ENCODE measurements around the gene RIC3.

RIC3 gene

DNA sequence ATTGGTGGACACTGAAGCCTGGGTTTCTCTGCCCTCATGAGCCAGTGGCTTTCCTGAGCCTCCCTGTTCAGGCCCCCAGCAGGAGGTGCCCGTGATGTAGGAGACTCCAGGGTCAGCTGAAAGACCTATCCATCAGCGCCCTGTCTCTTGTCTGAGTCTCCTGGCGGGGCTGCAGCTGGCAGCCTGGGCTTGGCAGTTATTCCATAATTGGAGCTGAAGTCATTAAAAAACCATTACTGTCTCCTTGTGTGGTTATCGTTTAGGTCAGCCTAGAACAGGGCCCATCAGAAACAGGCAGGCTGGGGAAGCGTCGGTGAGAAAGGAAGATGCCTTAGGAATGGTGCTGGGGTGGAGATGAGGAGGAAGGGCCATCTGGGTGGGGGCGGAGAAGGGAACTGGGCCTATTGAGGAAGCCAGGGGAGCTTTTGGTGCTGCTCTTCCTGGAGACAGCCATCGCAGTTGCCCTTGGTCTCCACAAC, 82.8 kb downstream of the RIC3 start:
- no peak for DNase-seq

DNA sequence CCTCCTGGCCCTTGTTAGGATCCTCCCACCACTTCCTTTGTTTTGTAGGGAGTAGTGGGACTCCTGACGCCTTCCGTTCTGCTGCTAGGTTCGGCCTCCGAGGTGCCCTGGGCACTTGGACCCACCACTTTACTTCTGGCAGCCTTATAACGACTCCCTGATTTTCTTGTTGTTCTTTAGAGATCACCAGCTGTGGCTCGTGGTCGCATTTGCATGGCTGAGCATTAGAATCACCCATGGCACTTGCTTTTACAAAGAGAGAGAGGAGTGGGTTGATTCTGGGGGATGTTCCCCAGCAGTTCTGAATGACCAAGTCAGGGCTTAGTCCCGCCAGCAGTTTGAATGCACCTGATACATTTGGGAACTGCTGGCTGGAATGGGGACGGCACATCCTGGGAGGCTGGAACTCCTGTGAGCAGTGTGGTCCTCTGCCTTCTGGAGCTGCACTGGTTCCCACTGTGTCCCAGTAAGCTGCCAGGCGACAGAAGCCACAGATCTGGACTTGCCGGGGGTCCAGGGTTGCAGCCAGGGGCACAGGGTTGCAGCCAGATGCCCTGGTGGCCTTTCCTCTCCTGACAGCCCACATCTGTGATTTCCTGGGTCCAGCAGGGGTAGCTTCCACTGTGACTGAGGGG, 83.7 kb downstream of the RIC3 start:
- DNase-seq: no peak

DNA sequence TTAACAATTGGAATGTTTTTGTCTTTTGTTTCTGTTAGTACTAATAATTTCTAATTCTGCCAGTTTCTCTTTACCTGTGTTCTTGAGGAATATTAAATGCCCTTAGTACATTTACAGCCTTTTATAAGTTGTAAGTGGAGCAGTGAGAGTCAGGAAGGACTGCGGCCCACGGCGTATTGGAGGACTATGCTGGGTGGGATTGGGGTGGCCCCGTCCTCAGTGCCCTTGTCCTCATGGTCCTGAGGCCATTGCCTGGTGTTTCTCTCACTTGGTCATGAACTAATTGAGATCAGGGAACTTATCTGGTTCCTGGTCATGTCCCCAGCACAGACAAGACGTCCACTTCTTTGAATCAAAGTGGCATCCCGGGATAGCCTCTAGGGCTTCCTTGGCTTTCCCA, 84.5 kb downstream of the RIC3 start:
- DNase-seq: no peak

DNA sequence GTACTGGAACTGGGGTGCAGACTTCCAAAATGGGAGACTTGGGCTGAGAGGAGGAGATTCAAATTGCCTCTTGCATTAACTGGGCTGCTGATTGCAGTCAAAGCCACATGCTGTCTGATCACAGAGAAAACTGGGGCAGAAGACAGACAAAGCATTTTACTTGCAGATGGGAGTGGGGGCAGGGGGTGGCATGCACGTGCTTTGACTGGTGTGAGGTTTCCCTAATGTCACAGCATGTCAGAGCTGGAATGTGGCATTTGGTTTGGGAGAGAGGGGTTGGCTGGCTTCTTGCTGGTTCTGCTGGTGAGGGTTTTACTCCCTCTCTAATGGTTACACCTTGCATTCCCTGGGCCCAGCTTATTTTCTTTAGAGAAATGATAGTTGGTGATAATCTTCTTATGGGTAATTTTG, 84.9 kb downstream of the RIC3 start:
- no peak for DNase-seq

DNA sequence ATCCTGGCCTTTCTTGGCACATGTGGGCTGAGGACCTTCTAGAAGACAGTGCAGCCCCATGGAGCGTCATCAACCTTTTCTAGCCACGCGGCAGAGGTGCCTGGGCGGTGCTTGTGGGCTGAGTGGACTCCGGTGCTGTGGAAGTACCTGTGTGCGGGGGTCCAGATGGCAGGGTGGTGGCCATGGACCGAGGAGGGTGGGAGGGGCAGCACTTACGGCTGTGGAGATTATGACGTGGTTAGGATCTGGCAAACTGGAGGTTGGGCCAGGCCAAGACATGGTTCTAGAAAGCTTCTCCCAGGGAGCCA, 85.8 kb downstream of the RIC3 start:
- no peak for DNase-seq

DNA sequence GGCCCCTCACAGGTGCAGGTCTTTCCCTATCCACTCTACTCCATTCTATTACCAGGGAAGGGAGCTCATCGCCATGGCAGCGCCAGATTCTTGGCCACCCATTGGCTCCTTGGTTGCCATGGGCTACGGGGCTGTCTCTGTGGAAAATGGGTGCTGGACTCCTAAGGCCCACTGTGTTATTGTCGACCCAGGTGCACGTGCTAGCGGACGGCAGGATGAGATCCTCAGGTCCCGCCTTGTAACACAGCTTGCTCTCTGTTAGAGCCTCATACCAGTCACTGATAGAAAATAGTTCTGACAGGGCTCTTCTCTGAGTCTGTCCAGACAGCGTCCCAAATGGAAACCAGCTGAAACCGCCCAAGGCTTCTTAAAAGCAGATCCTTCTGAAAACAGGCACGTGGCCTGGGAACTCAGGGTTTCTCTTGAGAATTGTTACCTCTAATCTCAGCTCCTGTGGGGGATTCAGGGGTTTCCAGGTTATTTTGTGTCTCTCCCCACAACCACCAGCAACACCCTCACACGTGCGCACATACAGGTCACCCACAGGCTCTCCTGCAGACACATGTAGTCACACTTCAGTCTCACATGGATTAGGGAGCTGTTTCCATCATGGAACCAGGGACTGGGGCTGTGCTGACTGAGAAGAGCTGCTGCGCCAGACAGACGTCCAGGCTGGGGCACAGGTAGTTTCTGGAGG, 86.3 kb downstream of the RIC3 start:
- DNase-seq: no peak

DNA sequence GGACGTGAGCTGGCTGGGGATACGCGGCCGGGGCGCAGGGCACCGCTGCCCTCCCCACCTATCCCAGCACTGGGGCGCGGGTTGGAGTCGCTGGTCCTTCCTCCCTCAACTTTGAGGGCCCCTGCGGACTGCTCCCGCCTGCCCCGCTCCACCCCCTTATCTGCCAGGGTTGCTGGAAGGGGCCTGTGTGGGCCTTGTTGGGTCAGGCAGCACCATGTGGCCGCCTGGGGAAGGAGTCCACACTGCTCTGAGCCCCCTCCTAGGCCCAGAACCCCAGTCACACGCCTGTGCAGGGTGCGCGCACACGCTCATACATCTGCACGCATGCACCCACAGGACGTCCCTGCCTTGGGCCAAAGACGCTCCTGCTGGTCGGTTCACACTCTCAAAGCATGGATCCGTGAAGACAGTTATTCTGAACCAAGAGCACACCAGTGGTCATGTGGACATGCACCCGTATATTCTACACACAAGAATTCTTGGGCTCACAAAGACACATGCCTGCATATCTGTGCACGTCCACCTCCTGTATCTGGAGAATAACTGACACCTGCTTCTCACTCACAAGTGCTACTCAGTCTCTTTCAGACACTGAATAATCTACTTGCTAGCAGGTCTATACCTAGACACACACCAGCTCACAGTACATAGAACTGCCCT, 87.1 kb downstream of the RIC3 start:
- DNase-seq: no peak

DNA sequence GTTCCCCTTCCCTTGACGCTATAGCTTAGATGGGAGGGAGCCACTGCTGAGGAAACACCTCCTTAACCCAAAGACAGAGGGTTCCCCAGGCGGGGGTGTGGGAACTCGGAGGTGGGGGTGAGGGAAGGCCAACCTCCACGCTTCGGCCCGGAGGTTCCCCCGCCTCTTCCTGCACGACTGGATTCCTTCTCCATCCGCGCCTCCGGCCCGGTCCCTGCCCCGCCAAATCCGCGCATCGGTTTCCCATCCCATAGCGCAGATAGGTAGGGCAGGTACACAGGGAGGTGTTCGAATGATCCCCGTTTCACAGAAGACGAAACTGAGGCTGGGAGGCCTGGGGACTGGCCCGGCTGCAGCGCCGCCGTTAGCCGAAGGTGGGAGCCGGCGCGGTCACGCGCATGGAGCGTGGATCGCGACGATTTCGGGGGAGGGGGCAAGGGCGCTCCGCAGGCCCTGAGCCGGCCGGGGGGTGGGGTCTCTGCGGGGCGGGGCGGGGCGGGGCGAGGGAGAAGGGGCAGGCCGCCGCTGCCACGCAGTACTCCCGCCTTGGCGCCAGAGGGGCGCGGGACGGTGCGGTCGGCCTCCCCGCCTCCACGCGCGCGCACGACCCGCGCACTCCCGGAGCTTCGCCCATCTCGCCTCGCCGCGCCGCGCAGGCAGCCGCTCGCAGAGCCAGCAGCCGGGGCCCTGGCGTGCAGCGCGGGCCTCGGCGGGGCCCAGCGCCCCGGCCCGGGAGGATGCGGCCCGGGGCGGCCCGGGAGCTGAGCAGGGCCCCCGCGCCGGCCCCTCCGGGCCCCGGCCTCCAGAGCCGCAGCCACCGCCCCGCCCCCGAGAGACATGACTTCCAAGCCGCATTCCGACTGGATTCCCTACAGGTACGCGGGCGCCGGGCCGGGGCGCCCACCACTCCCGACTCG, 87.9 kb downstream of the RIC3 start, which contains the start of gene TUB:
TUB (plus strand) TSS at position 538 of the 917 bp plus-strand sequence; CDS start at position 838, 300 bp downstream.
- no peak for DNase-seq

DNA sequence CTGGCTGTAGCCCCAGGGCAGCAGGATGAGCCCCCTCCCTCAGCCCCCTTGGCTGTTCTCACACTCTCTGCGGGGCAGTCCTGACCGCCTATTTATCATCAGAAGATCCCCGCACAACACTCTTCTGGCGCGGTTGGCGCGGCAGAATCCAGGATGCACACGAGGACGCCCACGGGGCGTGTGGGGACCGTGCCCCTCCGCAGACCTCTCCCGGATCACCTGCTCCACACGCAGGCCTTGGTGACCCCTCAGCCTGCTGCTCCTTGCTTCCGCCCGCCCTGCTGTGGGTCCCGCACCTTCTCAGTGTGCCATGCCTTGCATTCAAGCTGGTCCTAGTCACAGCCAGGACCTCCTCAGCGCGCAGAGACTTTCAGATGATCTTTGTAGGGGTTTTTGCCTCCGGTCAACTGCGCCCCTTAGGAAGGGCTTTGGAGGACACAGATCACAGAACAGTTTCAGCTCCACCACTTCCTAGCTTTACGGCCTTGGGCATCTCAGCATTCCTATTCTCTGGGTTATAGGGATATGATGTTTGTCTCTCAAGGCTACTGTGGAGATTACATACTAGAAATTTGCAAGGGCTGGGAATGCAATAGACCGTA, 88.7 kb downstream of the RIC3 start:
- DNase-seq: no peak

DNA sequence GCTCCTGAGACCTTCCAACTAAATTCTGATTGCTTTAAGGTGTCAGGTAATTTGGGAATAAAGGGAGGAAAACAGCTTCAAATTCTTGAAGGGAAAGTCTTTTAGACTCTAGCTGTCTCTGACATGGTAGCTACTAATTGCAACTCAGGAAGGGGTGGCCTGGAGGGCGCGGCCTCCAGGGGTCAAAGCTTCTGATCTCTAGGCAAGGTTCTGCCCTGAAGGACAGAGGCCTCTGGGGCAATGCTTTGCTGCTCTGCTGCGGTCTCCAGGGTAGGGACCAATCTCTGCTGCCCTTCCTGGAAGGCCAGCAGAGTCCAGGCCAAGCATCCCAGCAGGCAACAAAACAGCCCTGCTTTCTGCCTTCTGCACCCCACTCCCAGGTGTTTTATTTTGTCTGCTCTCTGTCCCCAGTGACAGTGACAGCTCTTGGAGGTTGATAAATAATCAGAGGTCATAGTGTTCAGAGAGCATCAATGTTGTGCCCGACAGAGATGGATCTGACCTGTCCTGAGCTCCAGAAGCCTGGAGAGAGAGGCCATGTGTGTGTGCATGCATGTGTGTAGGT, 89.6 kb downstream of the RIC3 start:
- DNase-seq: no peak

DNA sequence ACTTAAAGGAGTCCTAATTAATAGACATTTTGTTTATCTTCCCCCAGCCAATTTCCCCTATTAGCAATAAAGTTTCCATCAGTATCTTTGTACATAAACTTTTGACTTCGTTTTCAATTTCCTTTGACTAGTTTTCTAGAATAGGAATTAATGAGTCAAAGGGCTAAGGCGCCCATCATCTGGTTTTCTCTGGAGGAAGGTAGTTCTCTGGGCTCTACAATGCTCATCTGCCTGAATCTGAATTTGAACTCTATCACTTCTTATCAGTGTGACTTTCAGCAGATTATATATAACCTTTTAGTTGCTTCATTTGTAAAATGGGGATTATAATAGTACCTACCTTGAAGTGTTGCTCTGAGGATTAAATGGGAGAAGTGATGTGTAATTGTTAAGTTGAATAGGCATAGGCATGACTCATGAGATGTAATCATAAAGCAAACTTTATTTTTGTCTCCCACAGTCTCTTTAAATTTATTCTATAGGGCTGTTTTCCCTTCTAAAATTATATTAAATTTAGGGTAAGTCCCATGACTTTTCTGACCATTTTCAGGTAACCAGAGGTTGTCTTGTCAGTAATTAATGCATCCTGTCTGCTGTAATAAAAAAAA, 93.6 kb downstream of the RIC3 start:
- no peak for DNase-seq

DNA sequence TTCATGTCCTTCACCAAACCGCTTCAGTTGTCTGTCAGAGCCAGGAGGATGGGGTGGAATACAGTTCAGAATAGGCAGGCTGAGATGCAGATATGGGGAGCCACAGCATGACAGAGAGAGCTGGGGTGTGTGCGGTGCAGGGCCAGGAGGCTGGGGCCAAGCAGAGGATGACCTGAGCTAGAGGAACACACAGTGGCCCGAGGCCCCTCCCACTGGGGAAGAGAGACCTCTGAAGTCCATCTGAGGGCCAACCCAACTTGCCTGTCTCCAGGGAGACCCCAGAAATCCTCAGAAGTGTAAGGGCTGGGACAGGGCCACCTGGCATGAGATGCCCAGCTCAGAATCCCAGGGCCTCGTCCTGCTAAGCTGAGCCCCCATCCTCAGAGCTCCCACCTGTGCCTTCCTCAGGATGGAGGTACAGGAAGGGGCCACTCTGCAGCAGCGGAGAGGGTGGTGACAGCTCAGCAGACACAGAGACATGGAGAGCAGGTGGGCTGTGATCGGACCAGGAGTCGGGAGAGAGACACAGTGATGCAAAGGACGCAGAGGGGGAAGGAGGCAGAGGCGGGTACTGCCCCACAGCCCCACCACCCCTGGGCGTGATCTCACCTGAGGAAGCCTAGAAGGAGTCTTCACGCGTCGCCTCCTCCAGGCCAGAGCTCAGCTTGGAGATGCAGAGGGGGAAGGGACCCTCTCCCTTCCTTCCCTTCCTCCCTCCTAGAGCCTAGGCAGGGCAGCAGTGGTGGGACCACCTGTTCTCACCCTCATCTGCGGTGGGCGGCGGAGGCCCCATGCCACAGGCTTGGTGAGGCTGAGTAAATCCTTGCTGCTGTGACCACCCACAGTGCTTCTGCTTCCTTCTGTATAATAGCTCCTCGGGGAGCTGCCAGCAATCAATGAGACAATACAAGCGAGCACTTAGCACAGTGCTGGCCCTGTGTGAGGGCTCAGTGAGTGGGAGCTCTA, 96.9 kb downstream of the RIC3 start:
- no peak for DNase-seq

DNA sequence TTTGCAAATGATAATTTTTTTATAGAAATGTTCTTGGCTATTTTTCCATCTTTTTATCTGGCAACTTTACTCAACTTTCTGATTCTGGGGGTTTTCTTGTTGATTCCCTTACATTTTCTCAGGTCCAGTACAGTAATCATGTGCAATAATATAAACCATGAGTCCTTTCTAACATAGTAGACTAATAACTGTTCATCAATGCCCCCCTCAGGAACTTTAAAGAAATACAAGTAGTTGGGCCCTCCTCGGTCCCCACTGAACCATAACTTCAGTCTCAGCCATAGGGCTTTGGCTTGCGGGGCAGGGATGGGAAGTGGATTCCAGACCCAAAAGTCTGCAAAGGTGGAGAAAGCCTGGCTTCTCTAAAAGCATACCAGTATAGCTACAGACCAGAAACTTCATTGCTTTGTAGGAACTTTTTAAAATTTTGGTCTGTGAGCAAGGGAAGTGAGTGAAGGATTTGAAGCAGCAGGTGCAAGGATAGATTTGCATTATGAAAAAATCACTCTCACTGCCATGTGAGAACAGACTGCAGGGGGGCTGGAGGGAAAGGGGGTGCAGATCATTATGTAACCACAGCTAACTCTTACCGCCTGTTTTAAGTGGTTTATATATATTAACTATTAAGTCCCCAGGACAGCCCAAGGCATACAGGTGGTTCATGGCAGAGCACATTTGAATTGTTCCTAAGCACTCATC, 98.3 kb downstream of the RIC3 start:
- DNase-seq: no peak

DNA sequence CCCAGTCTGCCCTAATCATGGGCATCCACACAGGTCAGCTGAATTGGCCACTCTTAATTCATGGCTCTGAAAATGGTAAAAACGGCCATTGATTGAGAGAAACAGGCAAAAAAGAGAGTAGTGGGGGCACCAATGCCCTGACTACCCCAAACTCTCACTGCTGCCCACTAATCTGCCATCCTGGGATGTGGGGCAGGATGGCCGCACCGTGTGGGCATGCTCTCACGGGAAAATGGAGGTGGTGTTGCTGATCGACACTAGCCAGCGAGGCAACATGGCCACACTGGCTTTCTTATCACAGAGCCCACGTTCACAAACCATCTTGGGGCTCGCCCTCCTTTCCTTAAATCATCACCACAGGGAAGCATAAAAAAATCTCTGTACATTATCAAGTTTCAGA, 99.1 kb downstream of the RIC3 start:
- DNase-seq: no peak

DNA sequence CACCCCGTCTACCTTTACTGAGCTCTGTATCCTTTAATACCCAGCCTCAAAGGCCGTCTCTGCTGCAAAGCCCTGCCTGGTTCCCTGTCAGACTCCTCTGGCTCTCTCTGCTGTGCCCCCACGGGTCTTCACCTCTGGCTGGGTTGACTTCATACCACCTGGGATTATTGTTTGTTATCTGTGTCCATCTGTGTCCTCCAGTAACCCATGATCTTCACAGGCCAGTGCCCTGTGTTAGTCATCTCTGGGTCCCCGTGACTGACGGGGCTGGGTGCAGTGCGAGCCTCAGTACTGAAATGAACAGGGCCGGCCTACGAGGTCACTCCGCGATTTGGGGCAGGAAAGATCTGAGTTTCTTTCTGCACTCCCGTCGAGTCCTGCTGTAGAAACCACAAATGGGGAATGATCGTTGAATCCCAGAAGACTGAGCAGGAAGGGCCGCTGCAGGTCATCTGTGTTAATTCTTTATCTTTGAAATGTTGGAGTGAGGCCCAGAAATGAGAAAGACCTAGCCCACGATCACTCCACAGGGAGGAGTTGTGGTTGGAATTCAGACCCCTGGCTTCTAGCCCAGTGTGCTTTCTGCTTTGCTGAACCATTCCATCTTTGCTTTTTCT, 100.1 kb downstream of the RIC3 start:
- DNase-seq: no peak

DNA sequence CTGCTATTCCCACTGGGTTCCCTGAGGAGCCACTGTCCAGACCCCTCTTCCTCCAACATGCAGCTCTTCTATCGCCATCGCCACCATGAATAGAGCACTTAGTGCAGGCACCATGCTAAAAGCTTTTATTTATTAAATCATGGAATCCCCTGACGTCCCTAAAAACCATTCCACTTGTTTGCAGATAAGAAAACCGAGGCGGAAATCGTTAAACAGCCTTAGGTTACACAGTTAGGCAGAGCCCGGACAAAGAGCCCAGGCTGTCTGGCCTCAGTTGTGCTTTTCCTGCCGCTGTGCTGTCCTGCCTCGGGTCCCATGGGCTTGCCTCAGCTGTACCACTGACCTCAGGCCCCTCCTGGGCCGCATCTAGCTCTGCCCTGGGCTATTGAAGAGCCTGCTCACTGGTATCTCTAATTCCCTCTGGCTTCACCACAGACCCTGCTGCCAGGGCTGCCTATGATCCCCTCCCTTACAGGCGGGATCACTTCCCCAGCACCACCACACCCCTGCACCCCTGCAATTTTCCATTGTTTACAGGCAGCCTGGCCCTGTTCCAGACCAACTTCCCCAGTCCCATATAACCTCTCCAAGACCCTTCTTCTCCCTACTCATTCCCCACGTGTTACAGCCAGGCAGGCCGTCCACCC, 100.8 kb downstream of the RIC3 start:
- no peak for DNase-seq

DNA sequence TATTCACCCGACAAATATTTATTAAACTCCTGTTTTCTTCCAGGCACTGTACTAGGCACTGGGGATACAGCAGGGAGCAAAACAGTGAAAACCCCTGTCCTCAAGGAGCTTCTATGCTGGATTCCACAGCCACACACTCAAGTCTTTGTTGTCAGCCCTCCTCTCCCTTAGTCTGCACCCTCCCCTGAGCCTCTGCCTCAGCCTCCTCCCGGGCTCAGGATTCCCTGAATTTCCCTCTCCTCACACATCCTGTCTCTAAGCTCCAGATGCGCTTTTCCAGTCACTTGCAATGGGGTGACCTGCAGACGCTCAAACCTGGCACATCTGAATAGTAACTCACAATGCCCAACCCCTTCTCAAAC, 101.3 kb downstream of the RIC3 start:
- DNase-seq: no peak

DNA sequence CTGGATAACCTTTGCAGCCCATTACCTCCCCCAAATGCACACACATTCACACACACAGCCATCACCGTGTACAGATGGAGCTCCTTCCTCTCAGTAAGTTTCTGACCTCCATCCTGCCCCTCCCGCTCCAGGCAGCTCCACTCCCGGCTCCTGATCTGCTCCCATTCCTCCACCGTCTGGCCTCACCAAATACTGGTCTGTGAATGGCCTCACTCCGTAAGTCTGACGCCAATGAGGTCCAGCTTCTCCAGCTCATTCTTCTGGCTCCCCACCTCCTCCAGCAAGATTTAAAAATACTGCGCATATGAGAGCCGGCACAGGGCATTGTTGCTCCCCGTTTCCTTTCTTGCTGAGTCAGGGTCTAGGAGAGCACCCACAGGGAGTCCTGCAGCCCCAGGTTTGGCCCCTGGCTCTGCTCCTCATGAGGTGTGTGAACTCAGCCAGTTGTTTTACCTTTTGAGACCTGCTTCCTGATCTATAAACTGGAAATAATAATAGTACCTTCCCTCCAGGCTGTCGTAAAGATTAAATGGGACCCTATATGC, 101.8 kb downstream of the RIC3 start:
- no peak for DNase-seq

All from activated naive CD4-positive, alpha-beta T cell (primary cell).